A549 (cell line): ENCODE measurements around the gene GSTM3. TPM values are rescaled to one million over a fixed set of nuclear protein-coding genes. Genes with fewer than 3 reads are reported as not detected.

Source experiments
- ATAC-seq, 2 experiments: fragments of 200-7000 bp in 1 of 2; fragments of >200 bp in 1 of 2; cut with Nextera tagmentation in 1 of 2; cut with Tn5 transposase in 1 of 2; 3 replicates each; pipeline versions ENCODE4 v1.8.0 to v1.9.1; 2018 to 2020; ENCODE audit warnings: mild to moderate bottlenecking in 1 of 2, moderate library complexity in 1 of 2
- CTCF ChIA-PET: fragments of 300-600 bp; sonication (Branson Sonifier 250); formaldehyde crosslinking; extraction: SDS; loops from one replicate; lab custom pipeline; 2021; ENCODE audit warnings: antibody characterized with exemption, inconsistent platforms; lab: Yijun Ruan, JAX
- POLR2A ChIA-PET: fragments of 350-600 bp; formaldehyde crosslinking; extraction: SDS; loops from one replicate; lab custom pipeline; 2021; ENCODE audit warnings: antibody characterized with exemption, inconsistent platforms; lab: Yijun Ruan, JAX
- DNase-seq, 2 experiments: peaks; one replicate each; pipeline versions ENCODE4 v3.0.0 to v3.0.0-alpha.2; 2011 to 2016; ENCODE audit warnings: low read depth in 1 of 2, low spot score in 1 of 2
- FAIRE-seq: peaks from 2 replicates; lab custom pipeline; 2011; peaks lifted over from hg19 to GRCh38; lab: Jason Lieb, UNC
- H3K27ac ChIP-seq, 2 experiments: fragments of >200 bp; sonication (Bioruptor Twin); formaldehyde crosslinking; 3 replicates each; pipeline ENCODE4 v1.5.1; 2016 to 2017
- H3K4me1 ChIP-seq: fragments of >200 bp; sonication (Bioruptor Twin); formaldehyde crosslinking; 3 replicates; pipeline ENCODE4 v1.6.1; 2016
- H3K4me2 ChIP-seq: fragments of >200 bp; sonication (Bioruptor Twin); formaldehyde crosslinking; 3 replicates; pipeline ENCODE4 v1.6.1; 2016
- H3K4me3 ChIP-seq: fragments of >200 bp; sonication (Bioruptor Twin); formaldehyde crosslinking; 3 replicates; pipeline ENCODE4 v1.5.1; 2016
- H3K9me3 ChIP-seq: fragments of >200 bp; sonication (Bioruptor Twin); formaldehyde crosslinking; 3 replicates; pipeline ENCODE4 v1.6.1; 2016
- ATOH8 ChIP-seq: fragments of 250-450 bp; sonication (Bioruptor Pico); IDR thresholded peaks from 2 replicates; pipeline ENCODE4 v1.5.0; 2020; ENCODE audit warnings: low read depth, mild to moderate bottlenecking, moderate library complexity
- CBX2 ChIP-seq: fragments of 200-600 bp; sonication (generic); IDR thresholded peaks from 2 replicates; pipeline ENCODE4 v1.6.1; 2016; ENCODE audit warnings: low read depth, mild to moderate bottlenecking, borderline replicate concordance
- CEBPB ChIP-seq, 2 experiments: fragments of >200 bp in 1 of 2; sonication (Bioruptor Twin) in 1 of 2; formaldehyde crosslinking in 1 of 2; IDR thresholded peaks; 2 replicates each; pipeline ENCODE4 v1.6.1; 2012 to 2016
- CTCF ChIP-seq: fragments of >200 bp; sonication (Bioruptor Twin); formaldehyde crosslinking; IDR thresholded peaks from 3 replicates; pipeline ENCODE4 v1.5.1; 2016
- ELK1 ChIP-seq: fragments of 150-350 bp; IDR thresholded peaks from 2 replicates; pipeline ENCODE4 v1.6.1; 2014; ENCODE audit warnings: low read depth, mild to moderate bottlenecking, low read length
- GATA3 ChIP-seq: IDR thresholded peaks from 2 replicates; pipeline ENCODE4 v1.6.1; 2012; ENCODE audit warnings: borderline replicate concordance
- HDAC2 ChIP-seq: fragments of 200-600 bp; sonication (generic); IDR thresholded peaks from 2 replicates; pipeline ENCODE4 v1.6.1; 2016
- HEYL ChIP-seq: fragments of 250-450 bp; sonication (Bioruptor Pico); IDR thresholded peaks from 2 replicates; pipeline ENCODE4 v1.8.0; 2021; ENCODE audit warnings: mild to moderate bottlenecking, moderate library complexity
- HMGXB4 ChIP-seq: fragments of 250-450 bp; sonication (Bioruptor Pico); IDR thresholded peaks from 2 replicates; pipeline ENCODE4 v1.5.0; 2021; ENCODE audit warnings: mild to moderate bottlenecking, moderate library complexity, borderline replicate concordance
- HOXB5 ChIP-seq: fragments of 250-450 bp; sonication (Bioruptor Pico); IDR thresholded peaks from 2 replicates; pipeline ENCODE4 v1.5.0; 2020; ENCODE audit warnings: mild to moderate bottlenecking, moderate library complexity
- JUNB ChIP-seq: fragments of >200 bp; sonication (Bioruptor Twin); formaldehyde crosslinking; IDR thresholded peaks from 2 replicates; pipeline ENCODE4 v1.6.1; 2016
- KDM5A ChIP-seq: fragments of 200-600 bp; sonication (generic); IDR thresholded peaks from 2 replicates; pipeline ENCODE4 v1.6.1; 2016; ENCODE audit warnings: antibody characterized with exemption, mild to moderate bottlenecking
- POLR2AphosphoS2 ChIP-seq: conservative IDR thresholded peaks from 2 replicates; pipeline ENCODE4 v1.6.1; 2012; ENCODE audit warnings: low read length, improper control_type of control experiment, inconsistent platforms
- RAD21 ChIP-seq, 2 experiments: fragments of >200 bp in 1 of 2; sonication (Bioruptor Twin) in 1 of 2; formaldehyde crosslinking in 1 of 2; IDR thresholded peaks in 1 of 2; conservative IDR thresholded peaks in 1 of 2; 2 replicates in 1 of 2; 3 replicates in 1 of 2; pipeline ENCODE4 v1.6.1; 2012 to 2018; ENCODE audit warnings: inconsistent platforms in 1 of 2
- RCOR1 ChIP-seq: fragments of 150-350 bp; IDR thresholded peaks from 2 replicates; pipeline ENCODE4 v1.6.1; 2014; ENCODE audit warnings: antibody characterized with exemption, low read length, low read depth
- REST ChIP-seq: fragments of 200-600 bp; sonication (generic); IDR thresholded peaks from 2 replicates; pipeline ENCODE4 v1.6.1; 2016; ENCODE audit warnings: antibody characterized with exemption, mild to moderate bottlenecking, moderate library complexity
- RFX5 ChIP-seq: fragments of 450-650 bp; IDR thresholded peaks from 2 replicates; pipeline ENCODE4 v1.7.1; 2014; ENCODE audit warnings: antibody characterized with exemption, mild to moderate bottlenecking, moderate library complexity
- SREBF2 ChIP-seq: fragments of 450-650 bp; IDR thresholded peaks from 2 replicates; pipeline ENCODE4 v1.6.1; 2014; ENCODE audit warnings: mild to moderate bottlenecking, moderate library complexity
- ZC3H11A ChIP-seq: fragments of 450-650 bp; IDR thresholded peaks from 2 replicates; pipeline ENCODE4 v1.6.1; 2014; ENCODE audit warnings: antibody characterized with exemption, mild to moderate bottlenecking
- ZFP36 ChIP-seq: fragments of 450-650 bp; IDR thresholded peaks from 2 replicates; pipeline ENCODE4 v1.6.1; 2014; ENCODE audit warnings: borderline replicate concordance; ENCODE audit not compliant: partially characterized antibody
- ZSCAN20 ChIP-seq: fragments of 250-450 bp; sonication (Bioruptor Pico); IDR thresholded peaks from 2 replicates; pipeline ENCODE4 v1.8.0; 2022; ENCODE audit warnings: mild to moderate bottlenecking, moderate library complexity
- WGBS: methylation state at CpG from one replicate; pipeline ENCODE4 v1.1.6; 2017; ENCODE audit errors: missing lambda C conversion rate; 5-methylcytosine and 5-hydroxymethylcytosine counted together
- polyA plus RNA-seq, 4 experiments: library from polyadenylated mRNA; depleted of rRNA in 3 of 4; stranded (reverse); fragments of >200 nt; fragmentation: RNase III in 1 of 4; extraction: RNeasy Plus Mini Kit Qiagen cat#74134 plus additional on column Dnase treatment in 1 of 4; gene quantifications; 2 replicates in 3 of 4; 3 replicates in 1 of 4; pipeline ENCODE4 v1.2.3, GENCODE V29; 2011 to 2017

Gene GSTM3
- polyA plus RNA-seq, 2 of the 4 experiments (the other 2 are of a cell fraction), result 43.0 to 55.7 TPM

- Histone ChIP-seq H3K4me3 (no peak overlapping the region), H3K27ac (no peak overlapping the region), H3K4me2 (no peak overlapping the region), H3K9me3 (no peaks in the 10 kb centered on the region), H3K4me1 (peaks cover 14% of the 10 kb centered on the region; the same call in 2 of the 3 replicates)
- peak; percentile 36 to 73; a peak in 3 of 4 replicates for TF ChIP-seq CEBPB (IDR thresholded peaks at IDR 0.05)
- TF ChIP-seq ATOH8 (CRISPR knock-in tag), result no peak
- no peak for TF ChIP-seq ZC3H11A
- ATAC-seq (no peak), FAIRE-seq (no peak), DNase-seq (no peak)
- ChIA-PET POLR2A (no interaction called here), CTCF (no interaction called here)
- 92% methylated on average over 7 of the region's 7 CpGs for WGBS
These were observed 17.7 kb downstream of the GSTM3 start for GRCh38 chr1:109722908-109723691.

GRCh38 chr1:109721971-109722370 is 18.9 kb downstream of the GSTM3 start:
- WGBS, result 86% methylated on average over 1 of the region's 1 CpG
- no peak for FAIRE-seq
- no peak overlapping the region for H3K27ac ChIP-seq
- POLR2A ChIA-PET, result no interaction called here
- TF ChIP-seq RCOR1 (no peak), HMGXB4 (CRISPR knock-in tag) (no peak), ZSCAN20 (CRISPR knock-in tag) (no peak), POLR2AphosphoS2 (no peak), ATOH8 (CRISPR knock-in tag) (no peak), HOXB5 (CRISPR knock-in tag) (no peak), ELK1 (no peak), KDM5A (no peak), ZC3H11A (no peak), RAD21 (conservative IDR thresholded peaks at IDR 0.05 in 1 of 2, IDR thresholded peaks at IDR 0.05 in 1 of 2) (no peak), GATA3 (no peak), SREBF2 (no peak), CBX2 (no peak), JUNB (no peak), RFX5 (no peak), HEYL (CRISPR knock-in tag) (no peak), REST (no peak), CTCF (no peak), HDAC2 (no peak), ZFP36 (no peak)
- CTCF ChIA-PET, result interaction anchor here (1.3 kb wide), 1 partner anchor 72 kb away, joined by 3 read pairs; no protein-coding TSS in a partner anchor
- H3K4me3 ChIP-seq, result no peak overlapping the region
- no peak for DNase-seq
- H3K4me1 ChIP-seq, result peaks cover 14% of the 10 kb centered on the region; the same call in 2 of the 3 replicates
- ATAC-seq, result no peak
- H3K9me3 ChIP-seq, result no peaks in the 10 kb centered on the region
- H3K4me2 ChIP-seq, result no peak overlapping the region
